GM18499 (cell line): ENCODE measurements around the gene TMEM121.
"Not testable (repeated sequence)": the region's sequence is repeated elsewhere in the genome, so short reads cannot be mapped to it uniquely, and the experiment has no call there.

ENCODE experiments used
- ATAC-seq: cut with Tn5 transposase; IDR thresholded peaks from one replicate; pipeline ENCODE4 v1.9.1; 2021; ENCODE audit warnings: moderate number of reproducible peaks; ENCODE audit not compliant: insufficient read depth, unreplicated experiment

Gene TMEM121

DNA sequence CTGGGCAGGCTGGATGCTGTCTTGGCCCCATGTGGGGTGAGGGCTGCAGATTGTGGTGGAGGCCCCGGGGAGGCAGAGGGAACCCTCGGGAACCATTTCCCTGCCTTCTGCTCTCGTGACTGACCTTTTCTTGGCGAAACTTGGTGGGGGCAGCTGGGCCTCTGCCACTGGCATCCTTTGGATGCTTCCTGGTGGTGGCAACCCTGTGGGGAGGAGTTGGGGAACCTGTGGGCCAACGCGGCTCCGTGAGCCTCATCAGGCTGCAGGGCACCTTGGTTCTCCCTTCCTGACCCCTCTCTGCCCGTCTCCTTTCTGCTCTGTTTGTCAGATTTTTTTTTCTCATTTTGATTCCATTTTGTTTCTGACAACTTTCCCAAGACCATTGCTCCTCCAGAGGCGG, 14.4 kb downstream of the TMEM121 start:
- ATAC-seq: no peak

DNA sequence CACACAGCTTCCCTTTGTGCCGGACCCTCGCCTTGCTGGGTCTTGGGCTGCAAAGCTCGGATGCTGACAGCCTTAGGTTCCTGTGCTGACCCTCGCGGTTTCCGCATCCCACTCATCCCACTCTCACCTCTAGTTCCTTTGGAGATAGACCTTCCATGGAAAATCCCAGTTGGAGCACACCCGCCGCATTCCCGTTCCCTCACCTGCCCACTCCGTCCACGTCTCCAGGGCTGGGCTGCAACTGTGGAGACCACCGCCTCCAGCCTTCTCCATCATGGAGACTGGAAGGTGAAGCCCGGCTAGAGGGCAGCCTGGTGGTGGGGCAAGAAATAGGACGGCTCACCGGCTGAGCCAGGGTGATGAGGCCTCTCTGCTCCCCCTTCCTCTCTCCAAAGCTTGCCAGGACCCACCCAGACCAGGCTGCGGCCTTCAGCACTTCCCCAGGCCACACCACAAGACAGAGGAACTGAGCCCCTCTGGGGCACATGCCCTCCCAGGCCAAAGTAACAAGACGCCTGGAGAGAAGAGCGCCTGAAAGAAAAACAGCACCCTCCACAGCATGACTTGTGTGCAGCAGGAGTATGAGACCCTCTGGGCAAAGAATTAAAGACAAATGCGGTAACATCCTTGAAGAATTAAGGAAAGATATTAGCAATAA, 15.0 kb downstream of the TMEM121 start:
- no peak for ATAC-seq

DNA sequence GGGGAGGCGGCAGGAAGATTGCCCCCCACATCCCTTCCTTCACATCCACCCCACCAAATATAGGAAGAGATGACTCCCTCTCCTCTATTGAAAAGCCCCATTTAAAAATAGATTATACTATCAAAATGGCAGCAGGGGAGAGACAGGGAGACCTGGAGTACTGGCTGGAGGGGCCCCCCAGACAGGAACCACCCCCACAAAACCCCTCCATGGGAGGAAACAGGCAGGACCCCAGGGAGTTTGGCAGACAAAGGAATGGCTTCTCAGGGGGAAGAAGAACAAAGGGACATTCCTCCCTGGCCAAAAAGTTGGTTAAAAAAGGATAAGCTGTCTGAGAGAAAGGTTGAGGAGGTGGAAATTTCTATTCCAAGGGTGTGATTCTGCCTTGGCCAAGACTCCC, 19.3 kb downstream of the TMEM121 start:
- ATAC-seq: not testable (repeated sequence)

DNA sequence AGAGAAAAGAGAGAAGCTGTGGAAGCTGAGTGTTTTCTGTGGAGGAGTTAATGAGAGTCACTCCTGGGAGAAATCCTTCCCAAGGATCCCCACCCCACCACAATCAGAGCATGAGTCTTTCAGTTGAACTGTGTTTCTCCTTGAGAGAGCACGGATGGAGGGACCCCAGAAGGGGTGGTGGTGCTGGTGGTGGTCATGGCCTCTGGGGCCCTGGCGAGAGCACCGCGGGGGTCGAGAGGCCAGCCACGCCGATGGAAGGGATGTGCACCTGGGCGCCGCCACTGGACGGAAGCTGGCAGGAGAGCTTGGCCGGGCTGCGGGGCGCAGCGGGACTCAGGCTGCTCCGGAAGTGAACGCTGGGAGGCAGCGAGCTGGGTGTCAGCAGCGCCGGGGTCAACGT, 20.0 kb downstream of the TMEM121 start:
- not testable (repeated sequence) for ATAC-seq

DNA sequence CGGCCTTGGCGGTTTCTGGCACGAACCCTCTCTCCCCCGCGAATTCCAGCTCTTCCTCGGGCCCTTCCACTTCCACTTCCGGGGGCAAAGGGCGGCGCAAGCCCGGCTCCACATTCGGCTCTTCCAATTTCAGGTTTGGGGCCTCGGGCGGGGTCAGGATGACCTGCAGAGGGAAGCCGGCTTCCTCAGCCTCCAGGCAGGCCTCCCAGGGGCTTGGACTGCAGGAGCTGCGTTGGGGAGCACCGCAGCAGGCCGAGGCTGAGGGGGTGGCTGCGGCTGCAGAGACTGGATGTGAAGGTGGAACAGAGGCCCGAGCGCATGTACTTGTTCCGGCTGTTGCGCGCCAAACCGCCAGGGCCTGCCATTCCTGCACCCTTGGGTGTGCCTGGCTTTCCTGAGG, 20.7 kb downstream of the TMEM121 start:
- not testable (repeated sequence) for ATAC-seq

DNA sequence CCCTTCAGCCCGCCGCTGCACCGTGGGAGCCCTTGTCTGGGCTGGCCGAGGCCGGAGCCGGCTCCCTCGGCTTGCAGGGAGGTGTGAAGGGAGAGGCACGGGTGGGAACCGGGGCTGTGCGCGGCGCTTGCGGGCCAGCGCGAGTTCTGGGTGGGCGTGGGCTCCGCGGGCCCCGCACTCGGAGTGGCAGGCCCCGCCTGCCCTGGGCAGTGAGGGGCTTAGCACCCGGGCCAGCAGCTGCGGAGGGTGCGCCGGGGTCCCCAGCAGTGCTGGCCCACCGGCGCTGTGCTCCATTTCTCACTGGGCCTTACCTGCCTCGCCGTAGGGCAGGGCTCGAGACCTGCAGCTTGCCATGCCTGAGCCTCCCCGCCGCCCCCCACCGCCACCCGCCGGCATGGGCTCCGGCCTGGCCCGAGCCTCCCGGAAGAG, 21.4 kb downstream of the TMEM121 start:
- ATAC-seq: no peak

DNA sequence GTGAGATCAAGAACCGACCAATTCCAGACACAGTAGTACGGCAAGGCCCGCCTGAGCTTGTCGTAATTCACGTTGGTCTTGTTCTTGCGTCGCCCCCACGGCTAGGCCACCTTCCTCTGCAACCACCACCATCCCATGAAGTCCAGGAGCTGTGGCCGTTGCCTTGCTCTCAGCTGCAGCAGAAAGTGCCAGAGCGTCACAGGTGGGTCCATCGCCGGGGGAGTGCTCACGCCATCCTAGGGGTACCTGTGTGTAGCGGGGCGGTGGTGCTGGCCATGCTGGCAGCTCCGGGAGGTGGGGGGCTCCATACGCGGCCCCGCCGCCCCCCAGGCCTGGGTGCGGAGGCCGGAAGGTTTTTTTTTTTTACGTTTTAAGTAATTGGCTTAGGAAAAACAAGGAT, 23.1 kb downstream of the TMEM121 start:
- ATAC-seq: no peak

DNA sequence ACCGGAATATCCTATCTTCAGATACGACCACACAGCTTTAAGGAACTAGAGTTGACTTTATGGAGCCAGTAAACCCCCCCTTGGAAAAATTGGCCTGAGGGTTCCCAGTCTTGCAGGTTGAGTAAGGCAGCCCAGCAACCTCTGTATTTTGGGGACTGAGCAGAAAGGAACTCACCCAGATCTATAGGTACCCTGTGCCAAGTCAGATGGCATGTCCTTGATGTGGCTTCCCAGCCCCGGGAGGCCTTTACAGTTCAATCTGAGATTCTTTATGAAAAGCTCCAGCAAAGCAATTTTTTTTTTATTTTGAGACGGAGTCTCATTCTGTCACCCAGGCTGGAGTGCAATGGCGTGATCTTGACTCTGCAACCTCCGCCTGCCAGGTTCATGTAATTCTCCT, 27.6 kb downstream of the TMEM121 start:
- ATAC-seq: no peak

DNA sequence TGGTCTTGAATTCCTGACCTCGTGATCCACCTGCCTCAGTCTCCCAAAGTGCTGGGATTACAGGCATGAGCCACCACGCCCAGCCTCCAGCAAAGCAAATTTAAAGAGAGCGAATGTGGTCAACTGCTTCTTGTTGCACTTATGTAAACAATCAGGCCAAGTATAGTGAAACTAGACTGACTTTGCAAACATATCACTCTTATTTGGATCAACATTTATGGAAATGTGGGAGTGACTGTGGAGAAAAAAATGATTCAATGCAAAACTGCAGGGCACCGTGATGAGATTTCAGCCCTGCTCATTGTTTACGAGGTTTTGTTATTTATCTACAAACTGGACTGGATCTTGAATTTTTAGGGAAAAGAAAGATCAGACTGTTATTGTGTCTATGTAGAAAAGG, 28.1 kb downstream of the TMEM121 start:
- ATAC-seq: no peak

DNA sequence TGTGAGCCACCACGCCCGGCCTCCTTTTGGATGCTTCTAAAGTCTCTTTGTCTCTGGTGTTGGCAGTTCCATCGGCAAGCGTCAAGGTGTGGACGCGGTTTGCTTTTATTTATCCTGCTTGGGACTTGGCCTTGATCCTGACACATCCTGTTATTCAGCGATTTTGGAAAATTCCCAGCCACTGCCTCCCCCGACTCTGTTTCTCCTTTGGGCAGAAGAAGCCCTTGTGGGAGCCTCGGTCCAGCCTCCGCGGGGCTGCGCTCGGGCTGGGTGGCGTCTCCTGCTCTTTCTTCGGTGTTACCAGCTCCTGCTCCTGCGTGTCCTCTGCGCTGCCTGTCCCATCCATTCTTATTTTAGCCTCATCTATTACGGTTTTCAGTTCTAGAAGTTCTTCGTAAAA, 31.3 kb downstream of the TMEM121 start:
- not testable (repeated sequence) for ATAC-seq

DNA sequence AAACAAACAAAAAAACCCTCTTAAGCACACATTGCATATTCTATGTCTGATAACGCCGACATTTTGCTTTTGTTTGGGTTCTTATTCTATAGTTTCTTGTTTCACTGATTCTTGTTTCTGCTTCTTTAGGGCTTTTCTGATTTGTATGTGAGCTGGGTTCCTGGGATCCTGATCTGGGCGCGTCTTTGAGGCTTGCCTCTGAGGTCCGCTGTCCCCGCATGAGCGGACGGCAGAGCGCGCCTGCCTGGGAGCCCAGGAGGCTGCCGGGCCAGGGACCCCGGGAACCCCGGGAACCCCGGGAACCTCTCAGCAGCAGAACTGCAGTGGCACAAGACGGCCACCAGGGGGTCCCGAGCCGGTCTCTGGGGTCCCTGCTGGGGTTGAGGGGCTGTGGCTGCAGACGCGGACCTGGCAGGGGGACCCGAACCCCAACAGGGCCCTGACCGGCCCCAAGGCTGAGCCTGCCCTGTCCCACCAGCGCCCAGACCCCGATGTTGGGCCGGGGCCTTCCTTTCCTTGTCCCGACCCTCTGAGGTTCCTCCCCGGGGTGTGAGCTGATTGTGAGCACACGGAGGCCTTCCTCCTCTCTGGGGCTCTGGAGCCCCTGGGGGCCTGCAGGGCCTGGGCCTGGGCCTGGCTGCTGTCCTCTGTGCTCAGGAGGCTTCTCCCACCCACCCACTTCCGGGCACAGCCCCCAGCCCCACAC, 32.2 kb downstream of the TMEM121 start:
- not testable (repeated sequence) for ATAC-seq

DNA sequence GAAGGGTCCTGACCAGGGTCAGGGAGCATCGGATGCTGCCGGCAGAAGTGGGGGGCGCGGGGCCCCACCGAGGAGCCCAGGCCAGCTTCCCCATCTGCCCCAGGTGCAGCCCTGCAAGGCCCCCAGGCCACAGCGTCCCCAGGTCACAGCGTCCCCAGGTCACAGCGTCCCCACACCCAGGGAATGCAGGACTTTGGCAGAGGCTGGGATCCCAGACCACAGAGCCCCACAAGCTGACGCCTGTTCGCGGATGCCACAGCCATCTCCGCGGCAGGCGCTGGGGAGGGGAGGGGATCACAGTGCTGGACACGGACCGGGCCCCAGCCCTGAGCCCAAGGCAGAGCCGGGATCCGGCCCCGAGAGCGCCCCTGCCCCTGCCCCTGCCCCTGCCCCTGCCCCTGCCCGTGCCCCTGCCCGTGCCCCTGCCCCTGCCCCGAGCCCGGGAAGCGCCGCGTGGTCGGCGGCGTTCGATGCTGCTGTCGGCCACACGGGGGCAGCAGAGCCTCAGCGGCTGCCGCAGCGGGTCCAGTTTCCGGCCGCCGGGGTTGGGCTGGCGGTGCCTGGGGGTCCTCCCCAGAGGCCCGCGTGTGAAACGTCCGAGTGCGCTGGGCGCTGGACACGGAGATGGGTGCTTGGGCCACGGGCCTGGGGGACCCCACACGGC, 33.1 kb downstream of the TMEM121 start:
- peak; percentile 24 for ATAC-seq

DNA sequence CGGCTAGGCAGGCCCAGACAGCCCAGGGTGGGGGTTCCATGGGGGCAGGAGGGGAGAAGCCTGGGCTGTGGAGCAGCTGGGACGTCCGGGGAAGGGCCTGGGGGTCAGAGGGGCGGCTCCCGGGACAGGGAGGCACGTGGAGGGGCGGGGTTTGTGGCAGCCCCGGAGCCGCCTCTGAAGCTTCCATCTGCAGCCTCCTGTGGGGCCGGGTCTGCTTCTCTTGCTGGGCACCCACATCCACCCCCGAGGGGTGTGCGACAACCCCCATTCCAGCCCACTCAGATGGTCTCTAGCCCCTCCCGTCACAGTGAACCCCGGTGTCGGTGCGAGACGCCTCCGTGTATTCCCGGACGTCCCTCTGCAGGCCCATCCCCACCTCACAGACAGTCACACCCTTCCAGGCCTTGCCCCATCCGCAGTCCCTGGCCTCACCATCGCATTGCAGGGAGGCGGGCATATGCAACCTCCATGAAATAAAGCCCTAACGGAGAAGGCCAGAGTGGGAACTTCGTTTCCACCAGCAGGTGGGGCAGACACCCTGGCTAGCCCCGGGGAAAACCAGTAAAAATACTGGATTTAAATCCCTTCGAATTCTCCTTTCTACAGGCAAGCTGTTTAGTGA, 33.8 kb downstream of the TMEM121 start:
- peak; percentile 32 for ATAC-seq

DNA sequence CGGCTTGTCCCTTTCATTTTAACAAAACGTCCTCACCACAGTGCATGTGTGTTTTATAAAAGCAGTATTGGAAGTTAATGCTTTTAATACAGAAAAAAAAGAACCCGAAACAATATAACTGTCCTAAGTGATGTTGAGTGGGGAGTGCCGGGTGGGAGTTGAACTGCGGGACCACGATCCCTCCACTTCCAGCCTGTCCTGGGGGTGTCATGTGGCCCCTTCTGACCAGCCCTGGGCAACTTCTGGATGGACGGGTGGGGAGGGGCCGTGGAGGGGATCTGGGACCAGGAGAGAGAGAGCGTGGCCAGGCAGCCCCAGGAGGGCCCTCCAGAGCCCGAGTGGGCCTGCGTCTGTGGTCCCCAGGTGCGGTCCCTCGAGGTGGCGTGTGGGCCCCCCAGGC, 35.0 kb downstream of the TMEM121 start:
- ATAC-seq: not testable (repeated sequence)

DNA sequence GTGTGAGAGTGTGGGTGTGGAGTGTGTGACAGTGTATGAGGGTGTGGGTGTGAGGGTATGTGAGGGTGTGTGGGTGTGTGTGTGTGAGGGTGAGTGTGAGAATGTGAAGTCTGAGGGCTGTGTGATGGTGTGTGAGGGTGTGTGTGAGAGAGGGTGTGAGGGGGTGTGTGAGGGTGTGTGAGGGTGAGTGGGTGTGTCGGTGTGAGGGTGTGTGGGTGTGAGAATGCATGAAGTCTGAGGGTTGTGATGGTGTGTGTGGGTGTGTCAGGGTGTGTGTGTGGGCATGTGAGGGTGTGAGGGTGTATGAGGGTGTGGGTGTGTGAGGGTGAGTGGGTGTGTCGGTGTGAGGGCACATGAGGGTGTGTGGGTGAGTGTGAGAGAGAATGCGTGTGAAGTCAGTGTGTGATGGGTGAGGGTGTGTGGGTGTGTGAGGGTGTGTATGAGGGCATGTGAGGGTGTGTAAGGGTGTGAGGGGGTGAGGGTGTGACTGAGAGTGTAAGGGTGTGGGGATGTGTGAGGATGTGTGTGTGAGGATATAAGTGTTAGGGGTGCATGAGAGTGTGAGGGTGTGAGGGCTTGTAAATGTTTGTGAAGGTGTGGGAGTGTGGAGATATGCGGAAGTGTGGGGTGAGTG, 36.4 kb downstream of the TMEM121 start:
- no peak for ATAC-seq

DNA sequence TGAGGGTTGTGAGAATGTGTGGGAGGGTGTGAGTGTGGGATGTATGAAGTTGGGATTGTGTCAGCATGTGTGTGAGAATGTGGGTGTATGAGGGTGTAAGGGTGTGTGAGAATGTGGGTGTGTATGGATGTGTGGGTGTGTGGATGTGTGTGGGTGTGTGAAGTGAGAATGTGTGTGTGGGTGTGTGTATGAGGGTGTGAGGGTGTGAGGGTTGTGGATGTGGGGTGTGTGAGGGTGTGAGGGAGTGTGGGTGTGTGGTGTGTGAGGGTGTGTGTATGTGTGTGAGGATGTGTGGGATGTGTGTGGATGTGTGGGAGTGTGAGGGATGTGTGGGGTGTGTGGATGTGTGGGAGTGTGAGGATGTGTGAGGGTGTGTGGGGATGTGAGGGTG, 37.0 kb downstream of the TMEM121 start:
- no peak for ATAC-seq

DNA sequence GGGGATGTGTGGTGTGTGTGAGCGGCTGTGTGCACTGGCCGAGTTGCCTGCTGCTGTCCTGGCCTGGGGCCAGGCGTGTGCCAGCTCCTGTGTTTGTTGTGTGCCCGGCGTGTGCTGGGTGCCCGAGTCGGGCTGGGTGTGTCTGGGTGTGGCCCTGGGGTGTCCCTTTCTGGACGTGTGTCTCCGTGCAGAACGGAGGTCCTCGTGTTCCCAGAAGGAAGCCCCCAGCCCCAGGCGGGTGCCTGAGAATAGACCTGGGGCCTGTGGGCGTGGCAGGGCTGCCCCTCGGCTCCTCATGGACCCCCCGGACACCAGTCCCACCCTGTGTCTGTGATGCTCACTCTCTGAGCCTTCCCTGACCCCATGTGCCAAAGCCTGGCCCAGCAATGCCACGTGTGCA, 38.2 kb downstream of the TMEM121 start:
- ATAC-seq: not testable (repeated sequence)

DNA sequence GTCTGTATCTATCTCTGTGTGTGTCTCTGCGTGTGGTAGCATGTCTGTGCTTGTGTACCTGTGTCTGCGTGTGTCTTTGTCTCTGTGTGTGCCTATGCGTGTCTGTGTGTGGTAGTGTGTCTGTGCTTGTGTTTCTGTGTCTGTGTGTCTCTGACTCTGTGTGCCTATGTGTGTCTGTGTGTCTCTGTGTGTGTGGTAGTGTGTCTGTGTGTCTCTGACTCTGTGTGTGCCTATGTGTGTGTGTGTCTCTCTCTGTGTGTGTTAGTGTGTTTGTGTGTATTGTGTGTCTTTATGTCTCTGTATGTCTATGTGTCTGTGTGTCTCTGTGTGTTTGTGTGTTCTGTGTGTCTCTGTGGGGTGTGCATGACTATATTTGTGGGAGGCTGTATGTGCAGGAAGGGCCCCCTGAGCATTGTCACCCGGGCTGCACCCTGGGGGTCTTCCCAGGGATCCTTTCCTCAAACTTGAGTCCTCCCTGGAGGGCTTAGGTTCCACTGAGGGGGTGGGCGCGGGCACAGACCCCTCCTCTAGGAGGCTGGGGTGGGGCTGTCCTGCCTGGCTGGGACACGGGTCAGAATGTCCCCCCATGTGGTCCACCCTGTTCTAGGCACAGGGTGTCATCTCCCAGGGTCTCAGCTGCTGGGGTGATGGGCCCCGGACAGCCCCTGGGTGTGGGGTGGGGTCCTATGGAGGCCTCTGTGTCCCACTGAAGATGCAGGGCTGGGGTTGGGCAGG, 39.0 kb downstream of the TMEM121 start:
- ATAC-seq: not testable (repeated sequence)

DNA sequence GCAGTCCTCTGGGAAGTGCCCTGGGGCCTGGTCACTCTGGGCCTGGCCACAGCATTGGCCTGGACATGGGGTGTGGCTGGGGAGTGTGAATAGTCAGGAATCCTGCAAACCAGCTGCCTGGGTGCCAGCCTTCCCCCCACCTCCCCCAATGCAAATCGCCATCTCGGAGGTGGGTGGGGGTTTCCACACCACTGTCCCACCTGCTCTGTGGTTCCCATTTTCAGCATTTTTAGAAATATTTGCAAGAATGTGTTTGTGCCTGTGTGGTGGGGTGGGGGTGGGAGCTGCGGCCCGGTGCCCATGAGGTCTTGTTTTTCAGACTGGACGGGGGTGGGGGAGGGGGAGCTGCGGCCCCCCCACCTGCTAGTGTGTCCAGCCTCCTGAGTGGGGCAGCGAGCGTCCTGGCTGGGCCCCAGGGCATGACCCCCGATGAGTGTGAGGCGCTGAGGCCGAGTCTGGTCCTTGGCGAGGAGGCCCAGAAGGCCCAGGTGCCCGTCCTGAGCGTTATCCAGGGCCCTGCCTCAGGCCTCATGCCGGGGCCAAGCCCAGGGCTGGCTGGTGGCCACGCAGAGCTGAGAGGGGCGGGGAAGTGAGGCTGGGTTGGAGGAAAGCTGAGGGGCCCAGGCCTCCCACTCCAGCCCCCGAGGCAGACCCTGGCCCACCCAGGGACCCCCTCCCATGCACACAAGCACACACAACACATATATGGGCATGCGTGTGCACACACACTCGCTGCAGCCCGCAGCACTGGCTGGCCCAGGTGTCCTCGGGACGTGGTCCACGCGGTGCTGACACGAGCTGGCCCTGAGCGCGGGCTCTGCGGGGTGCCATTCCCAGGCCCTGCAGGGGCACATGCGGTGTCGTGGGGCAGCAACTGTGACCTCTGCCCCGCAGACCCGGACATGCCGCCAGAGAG, 40.1 kb downstream of the TMEM121 start:
- ATAC-seq: not testable (repeated sequence)
